ENCODE data around the gene ST8SIA5.

ST8SIA5 gene

GRCh38 chr18:46660957-46661749 is 95.7 kb downstream of the ST8SIA5 start:
- no peak for DNase-seq

GRCh38 chr18:46659484-46659883 is 97.4 kb downstream of the ST8SIA5 start:
- no peak for DNase-seq

- DNase-seq = no peak
Observed at GRCh38 chr18:46657115-46657955, 99.5 kb downstream of the ST8SIA5 start, which contains the start of gene LOXHD1. TSS of gene LOXHD1 (minus strand) at chr18:46657220. CDS start at chr18:46657033, 187 bp downstream.

GRCh38 chr18:46656326-46657114 is 100.3 kb downstream of the ST8SIA5 start:
- no peak for DNase-seq

GRCh38 chr18:46652372-46652771 is 104.5 kb downstream of the ST8SIA5 start:
- DNase-seq = peak; percentile 10

- DNase-seq = no peak
Observed at GRCh38 chr18:46650681-46651080, 106.2 kb downstream of the ST8SIA5 start.

- DNase-seq = no peak
Observed at GRCh38 chr18:46649071-46649862, 107.6 kb downstream of the ST8SIA5 start.

- DNase-seq = no peak
Observed at GRCh38 chr18:46646468-46646867, 110.4 kb downstream of the ST8SIA5 start.

- no peak for DNase-seq
Observed at GRCh38 chr18:46642561-46642960, 114.3 kb downstream of the ST8SIA5 start.

GRCh38 chr18:46641917-46642316 is 114.9 kb downstream of the ST8SIA5 start:
- DNase-seq = no peak

- DNase-seq = no peak
Observed at GRCh38 chr18:46639386-46639785, 117.5 kb downstream of the ST8SIA5 start.

- DNase-seq = no peak
Observed at GRCh38 chr18:46636040-46636630, 120.7 kb downstream of the ST8SIA5 start.

GRCh38 chr18:46632401-46633071 is 124.3 kb downstream of the ST8SIA5 start:
- peak; percentile 61 for DNase-seq

- DNase-seq = no peak
Observed at GRCh38 chr18:46630991-46631390, 125.9 kb downstream of the ST8SIA5 start.

GRCh38 chr18:46630160-46630559 is 126.7 kb downstream of the ST8SIA5 start:
- DNase-seq = no peak

GRCh38 chr18:46629361-46629760 is 127.5 kb downstream of the ST8SIA5 start:
- DNase-seq = no peak

GRCh38 chr18:46628206-46628605 is 128.6 kb downstream of the ST8SIA5 start:
- DNase-seq = peak; percentile 25

- no peak for DNase-seq
Observed at GRCh38 chr18:46627136-46627535, 129.7 kb downstream of the ST8SIA5 start.

- DNase-seq = no peak
Observed at GRCh38 chr18:46625069-46625468, 131.8 kb downstream of the ST8SIA5 start.

- DNase-seq = no peak
Observed at GRCh38 chr18:46624127-46624526, 132.7 kb downstream of the ST8SIA5 start.

GRCh38 chr18:46623541-46623940 is 133.3 kb downstream of the ST8SIA5 start:
- no peak for DNase-seq
